Stimulated activated CD4-positive, alpha-beta T cell treated with anti-CD3 and anti-CD28 coated beads, Interleukin-2, amount 100 ng/mL, for 24 hours (primary cell): ENCODE measurements around the gene HEBP1.

Experiments used
- DNase-seq, 2 donors: peaks; one replicate each; pipeline ENCODE4 v3.0.0-alpha.2; 2020

The HEBP1 gene

GRCh38 chr12:12990700-12991468, 9.2 kb downstream of the HEBP1 start:
- no peak for DNase-seq

DNA sequence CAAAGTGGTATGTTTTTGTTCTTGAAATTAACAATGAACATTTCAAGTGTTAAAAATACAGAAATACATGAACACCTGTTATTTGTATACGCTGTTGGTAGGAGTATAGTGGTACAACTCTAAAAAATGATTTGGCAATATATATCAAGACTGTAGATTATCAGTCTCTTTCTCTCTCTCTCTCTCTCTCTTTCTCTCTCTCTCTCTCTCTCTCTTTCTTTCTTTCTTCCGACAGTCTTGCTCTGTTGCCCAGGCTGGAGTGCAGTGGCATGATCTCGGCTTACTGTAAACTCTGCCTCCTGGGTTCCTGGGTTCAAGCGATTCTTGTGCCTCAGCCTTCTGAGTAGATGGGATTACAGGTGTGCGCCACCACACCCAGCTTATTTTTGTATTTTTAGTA, 12.6 kb downstream of the HEBP1 start:
- no peak for DNase-seq

DNA sequence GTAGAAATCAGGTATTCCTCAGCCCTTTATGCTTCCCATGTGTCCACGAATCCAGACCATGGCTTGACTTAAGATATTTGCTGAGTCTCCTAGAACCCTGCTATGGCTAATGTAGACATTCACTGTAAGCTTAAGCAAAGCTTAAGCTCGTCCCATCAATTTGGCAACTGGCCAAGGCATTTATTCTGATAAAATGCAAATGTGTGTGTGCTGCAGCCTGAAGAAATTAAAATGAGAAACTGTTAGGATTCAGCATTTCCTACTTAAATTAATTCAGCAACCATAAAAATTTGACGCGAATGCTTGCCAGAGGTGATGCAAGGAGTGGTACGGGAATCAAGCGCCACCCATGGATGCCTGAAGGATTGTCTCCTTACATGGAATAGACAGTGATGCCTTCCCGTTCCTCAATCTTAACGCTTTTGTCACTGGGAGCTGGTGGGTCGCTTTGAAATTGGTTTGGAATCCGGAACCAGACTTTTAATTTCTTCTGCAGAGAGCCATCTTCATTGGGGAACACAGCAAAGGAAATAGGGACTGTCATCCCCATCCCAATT, 13.2 kb downstream of the HEBP1 start:
- DNase-seq: no peak

- DNase-seq: peak in 1 of 2 donors; percentile 18
These were observed 14.2 kb downstream of the HEBP1 start for GRCh38 chr12:12985817-12986408.

- DNase-seq: no peak
These were observed 15.9 kb downstream of the HEBP1 start for GRCh38 chr12:12984149-12984548.

DNA sequence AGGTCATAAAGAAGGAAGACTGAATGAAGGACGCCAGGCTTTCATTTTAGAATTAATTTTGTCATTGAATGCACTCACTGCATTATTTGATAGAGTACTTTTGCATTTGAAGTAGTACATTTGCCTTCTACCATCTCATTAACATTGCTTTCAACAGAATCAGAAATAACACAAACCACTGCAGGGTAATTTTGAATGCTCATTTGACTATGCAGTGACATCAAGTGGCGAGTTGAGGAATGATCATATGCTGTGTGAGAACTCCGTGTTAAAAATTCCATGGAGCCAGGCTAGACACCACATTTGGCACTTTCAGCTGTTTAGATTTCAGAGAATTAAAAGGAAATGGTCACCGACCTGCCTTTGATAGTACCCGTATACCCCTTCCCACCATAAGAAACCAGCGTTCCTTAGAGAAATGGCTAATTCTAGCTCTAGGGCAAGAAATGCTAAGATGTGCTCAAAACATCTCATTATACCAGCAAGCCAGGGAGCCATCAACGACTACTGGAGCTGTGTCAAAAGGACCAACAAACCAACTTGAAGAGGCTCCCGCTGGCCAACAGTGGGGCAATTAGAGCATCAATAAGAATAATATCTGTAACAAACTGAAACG, 16.5 kb downstream of the HEBP1 start:
- no peak for DNase-seq

DNA sequence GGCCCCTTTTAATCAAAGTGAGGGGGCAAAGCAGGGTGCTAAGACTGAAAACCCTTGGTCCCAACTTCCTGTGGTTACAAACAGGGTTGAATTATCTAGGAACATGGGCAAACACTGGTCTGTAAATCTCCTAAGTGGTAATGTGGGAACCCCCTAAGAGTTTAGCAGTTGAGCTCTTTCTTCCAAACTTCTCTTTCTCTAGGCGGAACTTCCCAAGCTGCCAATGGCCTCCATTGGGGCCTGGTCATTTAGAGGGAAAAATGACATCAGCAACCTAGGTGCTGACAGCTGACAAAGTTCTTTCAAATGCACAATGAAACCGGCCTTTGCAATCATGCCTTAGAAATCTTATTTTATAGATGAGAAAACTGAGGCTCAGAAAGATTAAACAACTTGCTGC, 17.7 kb downstream of the HEBP1 start:
- DNase-seq: no peak

- no peak for DNase-seq
These were observed 20.3 kb downstream of the HEBP1 start for GRCh38 chr12:12979731-12980259.

DNA sequence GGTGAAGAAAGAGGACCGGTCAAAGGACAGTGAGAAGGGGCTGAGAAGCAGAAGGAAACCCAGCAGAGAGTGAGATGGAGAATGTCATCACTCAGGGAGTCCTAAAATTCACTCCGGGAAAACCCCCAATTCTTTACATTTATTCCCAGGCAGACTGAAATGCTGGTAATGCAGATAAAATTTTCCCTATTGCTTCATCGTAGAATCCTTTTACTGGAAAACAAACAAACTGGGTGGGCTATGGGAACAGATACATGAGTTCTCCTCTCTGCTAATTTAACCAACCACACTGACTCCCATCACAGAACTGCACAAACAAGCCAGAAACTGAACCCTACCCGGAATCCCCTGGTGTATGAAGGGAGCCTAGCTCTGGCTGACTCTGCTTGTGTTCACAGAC, 20.9 kb downstream of the HEBP1 start:
- no peak for DNase-seq

DNA sequence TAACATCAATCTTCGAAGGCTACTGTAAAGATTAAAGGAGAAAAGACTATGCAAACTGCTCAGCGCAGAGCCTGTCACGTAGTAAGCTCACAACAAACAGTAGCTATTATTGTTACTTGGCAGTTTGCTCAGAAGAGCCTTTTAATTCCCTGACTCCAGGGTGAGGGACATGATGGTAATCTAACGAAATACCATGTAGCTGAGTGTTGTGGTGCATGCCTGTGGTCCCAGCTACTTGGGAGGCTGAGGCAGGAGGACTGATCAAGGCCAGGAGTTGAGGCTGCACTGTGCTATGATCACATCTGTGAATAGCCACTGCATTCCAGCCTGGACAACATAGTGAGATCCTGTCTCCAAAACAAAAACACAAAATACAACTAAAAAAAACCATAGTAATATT, 22.8 kb downstream of the HEBP1 start:
- DNase-seq: no peak

- no peak for DNase-seq
These were observed 23.7 kb downstream of the HEBP1 start for GRCh38 chr12:12976366-12976765.

DNA sequence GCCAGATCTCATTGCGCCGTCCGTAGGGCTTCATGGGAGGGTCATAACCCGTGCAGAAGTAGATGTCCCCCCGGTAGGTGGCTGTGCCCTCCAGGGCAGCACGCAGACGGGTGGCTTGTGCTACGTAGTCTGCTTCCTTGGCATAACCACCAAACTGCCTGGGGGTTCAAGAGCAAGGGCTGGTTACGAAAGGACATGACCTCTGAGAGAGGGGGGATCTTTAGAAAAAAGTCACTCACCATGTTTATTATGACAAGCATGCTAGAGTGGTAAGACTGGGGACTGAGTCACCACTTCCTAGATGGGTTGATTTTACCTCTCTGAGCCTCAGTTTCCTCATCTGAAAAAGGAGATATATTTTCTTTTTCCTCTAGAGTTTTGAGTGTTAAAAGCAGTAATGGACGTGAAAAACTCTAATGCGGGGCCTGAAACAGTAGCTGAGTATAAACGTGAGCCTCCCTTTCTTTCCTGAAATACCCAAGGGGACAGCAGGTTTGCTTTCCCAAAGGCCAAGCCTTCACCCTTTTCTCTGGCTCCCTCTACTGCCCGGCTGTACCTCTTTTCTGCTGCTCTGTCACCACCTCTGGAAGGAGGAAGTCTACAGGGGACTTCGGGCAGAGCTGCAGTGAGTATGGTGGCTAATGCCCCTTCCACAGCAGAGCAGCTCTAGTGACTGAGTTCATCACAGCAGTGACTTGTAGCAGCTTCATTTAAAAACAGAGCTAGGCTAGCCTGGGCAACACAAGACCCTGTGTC, 24.6 kb downstream of the HEBP1 start:
- no peak for DNase-seq

- no peak for DNase-seq
These were observed 25.9 kb downstream of the HEBP1 start for GRCh38 chr12:12974211-12974610.

- no peak for DNase-seq
These were observed 27.0 kb downstream of the HEBP1 start for GRCh38 chr12:12973019-12973418.

- DNase-seq: no peak
These were observed 34.2 kb downstream of the HEBP1 start for GRCh38 chr12:12965836-12966235.

- no peak for DNase-seq
These were observed 35.8 kb downstream of the HEBP1 start for GRCh38 chr12:12964255-12964654.

DNA sequence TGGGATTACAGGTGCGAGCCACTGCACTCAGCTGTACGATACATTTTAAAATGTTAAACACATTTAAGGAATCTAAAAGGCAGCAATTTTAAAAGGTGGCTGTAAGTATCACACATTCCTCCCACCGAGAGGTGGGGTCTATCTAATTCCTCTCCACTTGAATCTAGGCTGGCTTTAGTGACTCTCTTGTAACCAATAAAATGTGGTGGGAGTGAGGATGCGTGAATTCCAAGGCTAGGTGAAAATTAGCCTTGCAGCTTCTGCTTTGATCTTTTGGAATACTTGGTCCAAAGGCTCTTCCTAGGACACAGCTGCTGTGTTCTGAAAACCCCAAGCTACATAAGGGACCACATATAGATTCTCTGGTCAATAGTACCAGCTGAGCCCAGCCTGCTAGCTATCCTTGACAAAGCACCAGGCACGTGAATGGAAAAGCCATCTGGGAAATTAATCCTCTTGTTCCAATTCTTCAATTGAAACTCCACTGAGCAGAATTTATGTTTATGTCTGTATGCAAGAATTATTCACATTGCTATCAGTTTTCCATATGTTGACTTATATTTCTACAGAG, 39.3 kb downstream of the HEBP1 start:
- no peak for DNase-seq

GRCh38 chr12:12958886-12959285, 41.2 kb downstream of the HEBP1 start:
- no peak for DNase-seq

GRCh38 chr12:12954878-12955625, 45.0 kb downstream of the HEBP1 start:
- DNase-seq: no peak

DNA sequence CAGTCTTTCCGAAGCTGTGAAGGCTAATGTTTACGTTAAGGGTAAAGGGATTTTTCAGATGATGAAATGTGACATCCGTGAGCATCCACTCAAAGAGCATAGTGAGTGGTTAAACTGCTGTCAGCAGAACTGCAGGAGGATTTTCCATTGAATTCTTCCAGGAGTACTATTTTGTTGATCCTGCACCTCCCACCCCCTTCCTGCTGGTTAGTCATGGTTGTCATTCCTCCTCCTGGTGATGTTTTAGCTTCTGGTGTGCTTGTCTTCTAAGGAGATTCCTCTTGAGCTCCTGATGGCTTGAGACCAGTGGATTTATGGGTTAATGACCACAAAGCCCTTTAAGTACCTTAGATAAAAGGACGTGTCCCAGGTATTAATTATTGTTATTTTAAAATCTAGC, 45.7 kb downstream of the HEBP1 start:
- DNase-seq: no peak

DNA sequence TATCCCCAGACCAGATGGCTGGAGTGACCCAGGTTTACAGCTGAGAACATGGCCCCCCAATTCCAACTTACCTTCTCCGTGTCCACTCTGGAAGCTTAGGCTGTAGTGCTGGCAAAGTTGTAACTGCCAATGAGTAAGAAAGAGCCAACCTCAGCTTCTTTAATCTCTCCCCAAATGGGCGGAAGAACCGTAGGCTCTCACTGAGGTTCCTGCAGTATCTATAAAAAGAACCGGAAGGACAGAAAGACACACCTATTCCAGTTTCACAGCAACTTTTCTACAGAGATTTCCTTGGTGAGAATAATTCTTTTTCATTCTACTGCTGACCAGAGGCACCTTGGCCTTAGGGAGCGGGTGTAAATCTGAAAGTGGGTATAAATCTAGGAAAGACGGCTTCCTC, 48.0 kb downstream of the HEBP1 start, which contains the start of gene GPRC5D:
Gene GPRC5D, minus strand, starts transcription at position 135 of the 400 bp plus-strand sequence. CDS start 1,786 bp downstream, outside the sequence.
- DNase-seq: no peak

DNA sequence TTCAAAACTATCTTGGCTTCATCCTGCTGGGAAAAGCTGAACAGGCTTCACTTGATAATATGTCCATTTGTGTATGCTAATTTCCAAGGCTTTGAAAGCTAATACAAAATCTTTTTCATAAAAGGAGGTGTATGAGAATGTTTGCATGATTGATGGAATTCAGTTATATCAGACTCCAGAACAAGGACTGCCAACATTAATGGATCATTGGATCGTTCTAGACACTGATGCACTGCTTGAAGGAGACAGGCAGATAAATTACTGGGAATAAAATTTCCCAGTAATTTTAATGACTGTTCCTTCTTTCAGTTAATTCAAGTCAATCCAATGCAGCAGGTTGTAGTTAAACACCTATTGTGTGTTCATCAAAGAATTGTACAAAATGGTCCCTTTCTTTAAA, 48.6 kb downstream of the HEBP1 start:
- DNase-seq: no peak
